ENCODE data around the gene TMEM18.
A peak's percentile ranks its signal among the peaks of the same experiment; 100 is the strongest.

The TMEM18 gene

DNA sequence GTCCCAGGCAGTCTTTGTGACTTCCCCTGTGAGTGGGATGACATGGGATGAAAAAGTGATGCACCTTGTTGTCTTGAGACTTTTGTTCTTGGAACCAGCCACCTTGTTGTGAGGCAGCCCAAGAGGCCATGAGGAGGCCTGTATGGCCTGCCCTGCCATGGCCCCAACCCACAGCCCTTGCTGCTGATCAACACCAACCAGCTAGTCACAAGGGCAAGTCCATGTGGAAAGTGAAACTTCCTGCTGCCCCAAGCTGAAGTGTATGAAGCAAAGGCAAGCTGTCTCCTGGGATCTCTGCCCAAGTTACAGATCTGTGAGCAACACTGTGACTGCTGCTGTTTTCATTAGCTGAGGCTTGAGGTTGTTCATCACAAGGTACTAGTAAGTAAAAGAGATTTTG, 21.6 kb downstream of the TMEM18 start:
- TF ChIP-seq, protein P1, sequence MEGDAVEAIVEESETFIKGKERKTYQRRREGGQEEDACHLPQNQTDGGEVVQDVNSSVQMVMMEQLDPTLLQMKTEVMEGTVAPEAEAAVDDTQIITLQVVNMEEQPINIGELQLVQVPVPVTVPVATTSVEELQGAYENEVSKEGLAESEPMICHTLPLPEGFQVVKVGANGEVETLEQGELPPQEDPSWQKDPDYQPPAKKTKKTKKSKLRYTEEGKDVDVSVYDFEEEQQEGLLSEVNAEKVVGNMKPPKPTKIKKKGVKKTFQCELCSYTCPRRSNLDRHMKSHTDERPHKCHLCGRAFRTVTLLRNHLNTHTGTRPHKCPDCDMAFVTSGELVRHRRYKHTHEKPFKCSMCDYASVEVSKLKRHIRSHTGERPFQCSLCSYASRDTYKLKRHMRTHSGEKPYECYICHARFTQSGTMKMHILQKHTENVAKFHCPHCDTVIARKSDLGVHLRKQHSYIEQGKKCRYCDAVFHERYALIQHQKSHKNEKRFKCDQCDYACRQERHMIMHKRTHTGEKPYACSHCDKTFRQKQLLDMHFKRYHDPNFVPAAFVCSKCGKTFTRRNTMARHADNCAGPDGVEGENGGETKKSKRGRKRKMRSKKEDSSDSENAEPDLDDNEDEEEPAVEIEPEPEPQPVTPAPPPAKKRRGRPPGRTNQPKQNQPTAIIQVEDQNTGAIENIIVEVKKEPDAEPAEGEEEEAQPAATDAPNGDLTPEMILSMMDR (IDR thresholded peaks at IDR 0.05; ENCODE audit: low read length, missing control alignments) = no peak
- peak; percentile 20 for DNase-seq (ENCODE audit: low read depth)
- no peak overlapping the region for H3K4me3 ChIP-seq (replicated peaks; ENCODE audit: low read depth, low read length)

DNA sequence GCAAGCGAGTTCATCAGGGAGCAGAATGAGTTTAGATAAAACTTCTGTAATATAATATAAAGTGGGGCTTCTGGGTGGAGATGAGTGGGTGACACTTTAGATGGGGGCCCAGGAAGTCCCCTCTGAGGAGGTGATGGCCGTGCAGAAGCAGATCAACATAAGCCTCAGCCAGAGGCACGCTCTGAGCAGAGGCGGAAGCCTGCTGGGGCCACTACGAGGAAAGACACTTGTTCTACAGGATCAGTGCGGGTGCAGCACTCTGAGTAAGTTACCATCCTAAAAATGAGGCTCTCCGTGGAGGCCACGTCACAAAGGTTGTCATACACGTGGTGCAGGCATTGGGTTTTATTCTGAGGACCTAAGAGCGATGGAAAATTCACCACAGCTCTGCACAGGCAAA, 22.3 kb downstream of the TMEM18 start:
- TF ChIP-seq, protein P1 (IDR thresholded peaks at IDR 0.05; ENCODE audit: low read length, missing control alignments) = no peak
- no peak for DNase-seq (ENCODE audit: low read depth)

DNA sequence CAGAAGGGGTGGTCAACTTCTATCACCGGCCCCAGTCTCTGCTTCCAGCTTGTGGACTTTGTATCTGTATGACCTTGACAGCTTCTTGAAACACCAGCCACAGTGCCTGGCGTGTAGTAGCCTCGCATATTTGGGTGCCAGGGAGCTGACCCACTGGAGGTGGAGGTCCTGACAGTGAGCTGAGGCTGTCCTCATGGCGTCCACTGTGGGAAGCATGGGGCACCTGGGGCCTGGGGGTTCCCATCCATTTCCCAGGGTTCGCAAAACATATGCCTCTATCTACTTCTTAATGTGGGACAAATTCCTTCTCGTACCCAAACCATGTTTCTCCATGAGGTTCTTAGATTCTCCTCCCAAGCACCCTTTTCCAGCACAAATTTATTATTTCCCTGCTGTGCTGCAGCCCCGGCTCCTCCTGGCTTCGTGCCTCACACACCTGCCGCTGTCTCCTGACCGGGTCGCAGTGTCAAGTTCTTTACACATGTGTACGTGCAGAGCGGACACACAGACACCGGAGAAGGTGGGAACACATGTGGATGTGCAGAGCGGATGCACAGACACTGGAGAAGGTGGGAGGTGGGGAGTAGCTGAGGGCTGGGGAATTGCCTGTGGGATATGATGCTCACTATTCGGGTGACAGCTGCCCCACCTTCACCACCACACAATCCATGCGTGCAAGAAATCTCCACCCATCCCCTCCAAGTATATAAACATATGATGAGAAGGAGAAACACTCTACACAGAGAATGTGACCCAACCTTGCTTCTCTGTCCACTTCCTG, 23.4 kb downstream of the TMEM18 start:
- DNase-seq (ENCODE audit: low read depth) = no peak
- no peak overlapping the region for H3K4me3 ChIP-seq (replicated peaks; ENCODE audit: low read depth, low read length)
- TF ChIP-seq, protein P1 (IDR thresholded peaks at IDR 0.05; ENCODE audit: low read length, missing control alignments) = no peak

More for the DNA sequence above, 22.3 kb downstream of the TMEM18 start:
- no peak overlapping the region for H3K4me3 ChIP-seq (replicated peaks; ENCODE audit: low read depth, low read length)

DNA sequence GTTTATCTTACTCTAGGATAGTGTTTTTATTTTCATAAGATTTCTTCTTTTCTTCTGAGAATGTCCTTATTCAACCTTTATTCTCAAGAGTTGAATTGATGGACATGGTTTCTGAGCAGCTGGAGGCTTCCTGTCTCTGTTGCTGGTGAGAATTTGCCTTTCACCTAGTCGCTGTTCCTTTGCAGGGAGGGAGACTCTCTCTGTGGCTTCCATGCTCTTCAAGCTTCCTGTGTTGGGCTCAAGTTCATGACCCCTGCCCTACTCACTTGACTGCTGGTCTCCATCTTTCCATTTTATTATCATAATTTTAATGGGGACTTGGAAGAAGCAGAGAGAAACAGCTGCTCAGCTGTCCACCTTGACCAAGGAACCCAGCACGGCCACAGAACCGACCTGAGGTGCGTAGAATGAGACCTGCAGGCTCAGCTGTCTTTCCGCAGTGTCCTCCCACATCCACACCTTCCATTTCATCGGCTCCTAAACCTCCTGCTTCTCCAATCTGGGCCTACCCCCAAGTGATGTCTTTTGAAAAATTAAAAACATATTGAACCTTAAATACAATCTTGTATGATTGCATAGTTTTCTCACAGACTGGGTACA, 24.2 kb downstream of the TMEM18 start:
- no peak for DNase-seq (ENCODE audit: low read depth)
- TF ChIP-seq, protein P1 (IDR thresholded peaks at IDR 0.05; ENCODE audit: low read length, missing control alignments) = no peak
- H3K4me3 ChIP-seq (replicated peaks; ENCODE audit: low read depth, low read length) = no peak overlapping the region

DNA sequence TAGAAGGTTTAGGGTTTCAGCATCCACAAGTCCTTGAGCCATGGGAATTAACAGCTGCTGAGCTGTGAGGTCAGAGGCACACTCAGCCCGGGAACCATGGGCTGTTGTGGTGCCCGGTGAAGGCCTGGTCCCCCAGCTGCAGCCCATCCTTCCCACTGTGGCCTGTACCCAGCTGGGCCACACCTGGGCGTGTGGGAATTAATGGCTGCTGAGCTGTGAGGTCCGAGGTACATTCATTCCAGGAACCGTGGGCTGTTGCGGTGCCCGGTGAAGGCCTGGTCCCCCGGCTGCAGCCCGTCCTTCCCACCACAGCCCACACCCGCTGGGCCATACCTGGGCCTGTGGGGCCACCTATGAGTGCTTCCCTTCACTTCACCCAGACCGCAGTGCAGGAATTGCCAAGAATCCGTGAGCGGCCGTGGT, 25.2 kb downstream of the TMEM18 start:
- TF ChIP-seq, protein P1 (IDR thresholded peaks at IDR 0.05; ENCODE audit: low read length, missing control alignments) = no peak
- DNase-seq (ENCODE audit: low read depth) = no peak
- H3K4me3 ChIP-seq (replicated peaks; ENCODE audit: low read depth, low read length) = no peak overlapping the region

DNA sequence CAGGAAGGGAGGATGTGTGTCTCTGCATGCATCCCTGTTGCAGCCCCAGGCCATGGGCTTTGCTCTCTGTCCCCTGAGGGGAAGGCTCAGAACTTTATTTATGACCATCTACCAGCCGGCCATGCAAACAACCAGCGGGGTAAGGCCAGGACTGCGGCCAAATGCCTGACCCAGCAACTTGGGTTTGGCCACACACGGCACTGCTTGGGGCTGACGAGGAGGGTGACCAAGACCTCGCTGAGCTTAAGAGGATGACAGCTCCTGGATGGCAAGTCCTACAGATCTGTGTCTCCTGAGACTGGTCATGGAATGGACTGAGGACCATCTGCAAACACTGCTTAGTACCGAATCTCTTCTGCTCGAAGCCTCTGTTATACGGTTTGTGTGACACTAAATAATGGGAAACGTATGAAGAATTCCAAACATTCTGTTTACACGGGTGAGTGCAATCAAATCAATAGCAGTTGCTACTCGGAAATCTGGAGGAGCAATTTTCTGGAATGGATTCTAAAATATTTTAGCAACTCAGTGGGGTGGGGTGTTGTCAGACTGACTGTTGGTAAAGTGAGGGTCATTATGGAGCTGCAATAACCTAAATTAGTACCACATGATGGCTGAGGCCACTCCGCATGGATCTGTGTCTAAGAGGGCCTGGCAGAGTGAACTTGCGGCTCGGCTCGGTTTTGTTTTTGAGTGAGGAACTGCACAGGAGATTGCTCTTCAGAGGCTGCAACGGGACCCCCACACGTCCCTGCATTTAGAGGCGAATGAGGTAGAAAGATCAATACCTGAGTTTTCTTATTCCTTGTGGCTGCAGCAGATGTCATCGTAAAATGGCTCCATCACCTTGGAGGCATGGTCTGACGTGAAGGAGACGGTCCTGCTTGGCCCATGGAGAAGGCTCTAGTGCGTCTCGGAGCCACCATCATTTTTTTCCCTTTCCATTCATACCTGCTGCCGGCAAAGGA, 26.6 kb downstream of the TMEM18 start:
- no peak for DNase-seq (ENCODE audit: low read depth)
- H3K4me3 ChIP-seq (replicated peaks; ENCODE audit: low read depth, low read length) = no peak overlapping the region
- TF ChIP-seq, protein P1 (IDR thresholded peaks at IDR 0.05; ENCODE audit: low read length, missing control alignments) = no peak
